ENCODE measurements around the gene VGLL4.
A peak's percentile ranks its signal among the peaks of the same experiment; 100 is the strongest.

The VGLL4 gene

DNA sequence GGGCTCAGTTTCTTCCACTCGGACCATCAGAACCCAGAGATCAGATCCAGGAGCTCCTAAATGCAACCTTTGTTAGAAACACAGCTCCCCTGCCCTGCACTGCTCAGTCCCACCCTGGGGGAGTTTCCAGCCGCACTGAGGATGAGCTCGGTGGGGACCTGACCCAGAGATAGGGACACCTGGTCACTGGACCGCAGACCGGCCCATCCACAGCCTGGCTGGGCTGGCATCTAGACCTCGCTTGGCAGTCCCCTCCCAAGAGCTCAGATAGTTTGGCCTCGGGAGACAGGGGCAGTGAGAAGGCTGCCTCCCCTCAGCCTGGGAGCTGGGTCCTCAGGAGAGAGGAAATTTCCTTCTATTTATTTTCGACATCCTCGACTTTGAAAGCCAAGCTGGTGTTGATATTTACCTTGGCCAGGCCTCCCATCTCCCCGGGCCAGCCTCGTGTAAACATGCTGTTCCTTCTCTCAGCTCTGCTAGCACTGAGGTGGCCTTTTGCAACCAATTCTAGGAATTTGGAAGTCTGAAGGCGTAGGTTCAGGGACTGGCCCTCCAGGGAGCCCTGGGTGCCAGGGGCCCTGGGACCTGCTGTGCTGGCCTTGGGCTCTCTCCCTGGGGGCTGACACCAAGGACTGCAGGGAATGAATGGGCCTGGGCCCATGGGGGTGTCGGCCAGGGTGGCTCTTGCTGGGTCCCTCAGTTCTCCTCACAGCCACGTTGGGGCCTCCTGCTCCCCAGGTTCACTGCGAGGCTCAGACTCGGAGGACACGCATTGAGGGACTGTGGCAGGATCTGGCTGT lies 90.1 kb downstream of the VGLL4 start:
- no peak for FAIRE-seq
- no peak for TF ChIP-seq POLR2A (IDR thresholded peaks at IDR 0.05; ENCODE audit: low read depth, low read length)
- no peak for DNase-seq (ENCODE audit: insufficient read length, low spot score)

DNA sequence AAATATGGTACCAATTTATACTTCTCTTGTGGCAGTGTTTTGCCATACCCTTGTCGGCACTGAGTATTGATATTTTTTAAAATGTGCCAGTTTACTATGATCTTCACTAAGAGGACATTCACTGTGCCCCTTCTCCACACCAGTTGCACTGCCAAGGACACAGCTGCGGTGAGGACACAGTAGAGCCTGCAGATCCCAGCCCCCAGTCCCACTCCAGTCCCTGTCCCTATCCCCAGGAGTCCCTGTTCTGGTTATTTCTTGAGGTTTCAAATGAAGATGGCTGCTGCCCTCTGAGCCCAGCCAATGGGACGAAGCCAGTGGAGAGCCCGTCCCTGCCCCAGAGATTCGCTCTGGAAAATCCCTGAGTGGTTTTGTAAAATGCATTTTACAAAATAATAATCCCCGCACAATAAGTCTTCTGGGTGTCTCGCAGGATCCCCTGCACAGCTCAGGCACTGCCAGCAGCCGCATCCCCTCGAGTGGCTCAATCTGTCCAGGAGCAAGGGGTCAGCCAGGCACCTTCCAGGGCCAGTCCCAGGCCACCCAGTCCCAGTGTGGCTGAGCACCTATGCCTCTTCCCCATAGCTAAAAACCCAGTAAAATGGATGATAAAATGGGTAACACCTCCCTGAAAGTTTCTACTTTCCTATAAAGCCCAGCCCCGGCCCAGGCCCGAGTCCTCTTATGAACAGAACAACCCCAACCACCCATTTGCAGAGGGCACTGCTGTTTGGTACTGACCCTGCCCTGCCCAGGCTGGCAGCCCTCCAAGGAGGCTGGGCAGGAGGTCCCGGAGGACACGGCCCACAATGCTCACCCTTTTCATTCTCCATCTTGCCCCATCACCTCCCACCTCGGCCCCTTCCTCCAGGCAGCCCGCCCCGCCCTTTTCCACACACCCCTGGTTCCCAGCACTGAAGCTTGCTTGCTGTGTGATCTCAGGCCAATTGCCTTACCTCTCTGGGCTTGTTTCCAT lies 91.1 kb downstream of the VGLL4 start:
- no peak for DNase-seq (ENCODE audit: insufficient read length, low spot score)
- FAIRE-seq: no peak
- TF ChIP-seq POLR2A (IDR thresholded peaks at IDR 0.05; ENCODE audit: low read depth, low read length): no peak

- FAIRE-seq (no peak), DNase-seq (ENCODE audit: insufficient read length, low spot score) (no peak)
- no peak for TF ChIP-seq POLR2A (IDR thresholded peaks at IDR 0.05; ENCODE audit: low read depth, low read length)
Observed at GRCh38 chr3:11551036-11551435, 92.7 kb downstream of the VGLL4 start.

GRCh38 chr3:11549580-11550140 lies 94.1 kb downstream of the VGLL4 start:
- FAIRE-seq: no peak
- no peak for TF ChIP-seq POLR2A (IDR thresholded peaks at IDR 0.05; ENCODE audit: low read depth, low read length)
- no peak for DNase-seq (ENCODE audit: insufficient read length, low spot score)

DNA sequence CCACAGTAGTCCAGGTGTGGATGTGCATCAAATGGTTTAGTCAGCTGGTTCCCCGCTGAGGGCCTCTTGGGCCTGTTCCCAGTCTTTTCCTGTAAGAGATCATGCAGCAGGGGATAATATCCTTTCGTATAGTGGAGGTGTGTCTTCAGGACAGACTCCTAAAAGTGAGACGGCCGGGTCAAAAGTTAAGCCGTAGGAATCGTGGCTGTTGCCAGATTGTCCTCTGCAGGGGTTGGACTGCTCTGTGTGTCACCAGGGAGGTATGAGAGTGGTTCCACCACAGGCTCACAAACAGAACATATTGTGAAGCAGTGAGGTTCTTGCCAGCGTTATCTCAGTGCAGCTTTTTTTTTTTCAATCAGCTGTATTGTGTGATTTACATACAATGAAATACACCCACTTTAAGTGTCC lies 95.0 kb downstream of the VGLL4 start:
- FAIRE-seq (peak; percentile 97), DNase-seq (ENCODE audit: insufficient read length, low spot score) (peak; percentile 69)
- no peak for TF ChIP-seq POLR2A (IDR thresholded peaks at IDR 0.05; ENCODE audit: low read depth, low read length)

GRCh38 chr3:11547498-11547897 lies 96.2 kb downstream of the VGLL4 start:
- FAIRE-seq (no peak), DNase-seq (ENCODE audit: insufficient read length, low spot score) (no peak)
- no peak for TF ChIP-seq POLR2A (IDR thresholded peaks at IDR 0.05; ENCODE audit: low read depth, low read length)

DNA sequence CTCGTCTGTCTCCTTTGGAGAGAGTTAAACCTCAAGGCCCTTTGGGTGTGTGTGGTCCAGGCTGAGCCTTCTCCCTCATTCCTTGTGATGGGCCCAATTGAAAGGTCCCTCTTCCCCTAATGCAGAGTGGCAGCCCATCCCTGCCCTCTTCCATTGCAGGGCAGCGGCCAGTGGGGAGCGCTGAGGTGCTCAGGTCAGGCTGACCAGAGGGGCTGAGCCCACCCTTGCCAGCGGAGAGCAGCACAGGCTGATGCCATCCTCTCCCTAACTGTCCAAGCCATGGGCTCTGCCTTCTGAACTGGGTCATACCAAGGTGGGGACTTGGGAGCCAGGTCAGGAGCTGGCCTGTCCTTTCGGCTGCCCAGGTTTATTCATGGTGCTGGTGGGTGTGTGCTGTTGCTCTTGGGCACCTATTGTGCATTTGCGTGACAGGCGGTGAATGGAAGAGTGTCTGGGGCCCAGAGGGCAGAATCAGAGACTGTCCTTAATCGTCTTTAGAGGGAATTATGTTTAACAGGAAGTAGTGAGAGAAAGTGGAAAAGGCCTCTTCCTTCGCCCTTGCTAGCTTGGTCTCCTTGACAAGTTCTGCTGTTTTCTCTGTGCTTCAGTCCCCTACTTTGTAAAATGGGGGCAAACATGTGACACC lies 96.9 kb downstream of the VGLL4 start:
- DNase-seq (ENCODE audit: insufficient read length, low spot score) (no peak), FAIRE-seq (no peak)
- no peak for TF ChIP-seq POLR2A (IDR thresholded peaks at IDR 0.05; ENCODE audit: low read depth, low read length)

DNA sequence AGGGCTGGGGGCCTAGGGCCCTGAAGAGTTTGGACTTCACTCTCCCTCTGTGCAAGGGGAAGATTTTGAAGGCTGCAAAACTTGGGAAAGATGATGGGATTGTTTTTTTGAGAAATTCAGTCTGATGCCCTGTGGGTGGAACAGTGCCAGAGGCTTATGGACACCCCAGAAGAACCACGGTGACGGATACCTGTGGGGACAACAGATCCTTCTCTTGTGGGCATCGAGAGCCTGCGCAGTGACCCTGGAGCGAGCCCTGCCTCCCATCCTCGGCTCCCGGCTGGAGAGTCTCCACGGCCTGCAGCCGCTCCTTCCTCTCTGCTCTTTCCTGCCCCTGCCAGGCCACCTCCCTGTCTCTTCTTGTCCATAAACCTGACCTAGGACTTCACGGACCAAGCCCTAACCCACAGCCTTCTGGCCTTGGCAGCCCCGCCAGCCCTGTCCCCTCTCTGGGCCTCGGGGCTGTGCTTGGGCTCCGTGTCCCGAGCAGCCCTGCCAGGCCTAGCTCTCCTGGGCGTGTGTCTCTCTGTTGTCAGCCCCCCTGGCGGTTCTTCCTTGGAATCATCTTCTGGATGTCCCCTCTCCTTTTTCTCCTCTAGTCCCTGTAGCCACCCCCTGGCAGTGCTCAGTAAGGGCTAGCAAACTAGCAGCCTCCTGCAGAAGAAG lies 98.4 kb downstream of the VGLL4 start:
- FAIRE-seq (no peak), DNase-seq (ENCODE audit: insufficient read length, low spot score) (no peak)
- TF ChIP-seq POLR2A (IDR thresholded peaks at IDR 0.05; ENCODE audit: low read depth, low read length): no peak

GRCh38 chr3:11544412-11545181 lies 99.1 kb downstream of the VGLL4 start:
- TF ChIP-seq POLR2A (IDR thresholded peaks at IDR 0.05; ENCODE audit: low read depth, low read length): no peak
- FAIRE-seq: no peak
- DNase-seq (ENCODE audit: insufficient read length, low spot score): no peak

GRCh38 chr3:11543948-11544387 lies 99.7 kb downstream of the VGLL4 start:
- FAIRE-seq (no peak), DNase-seq (ENCODE audit: insufficient read length, low spot score) (no peak)

DNA sequence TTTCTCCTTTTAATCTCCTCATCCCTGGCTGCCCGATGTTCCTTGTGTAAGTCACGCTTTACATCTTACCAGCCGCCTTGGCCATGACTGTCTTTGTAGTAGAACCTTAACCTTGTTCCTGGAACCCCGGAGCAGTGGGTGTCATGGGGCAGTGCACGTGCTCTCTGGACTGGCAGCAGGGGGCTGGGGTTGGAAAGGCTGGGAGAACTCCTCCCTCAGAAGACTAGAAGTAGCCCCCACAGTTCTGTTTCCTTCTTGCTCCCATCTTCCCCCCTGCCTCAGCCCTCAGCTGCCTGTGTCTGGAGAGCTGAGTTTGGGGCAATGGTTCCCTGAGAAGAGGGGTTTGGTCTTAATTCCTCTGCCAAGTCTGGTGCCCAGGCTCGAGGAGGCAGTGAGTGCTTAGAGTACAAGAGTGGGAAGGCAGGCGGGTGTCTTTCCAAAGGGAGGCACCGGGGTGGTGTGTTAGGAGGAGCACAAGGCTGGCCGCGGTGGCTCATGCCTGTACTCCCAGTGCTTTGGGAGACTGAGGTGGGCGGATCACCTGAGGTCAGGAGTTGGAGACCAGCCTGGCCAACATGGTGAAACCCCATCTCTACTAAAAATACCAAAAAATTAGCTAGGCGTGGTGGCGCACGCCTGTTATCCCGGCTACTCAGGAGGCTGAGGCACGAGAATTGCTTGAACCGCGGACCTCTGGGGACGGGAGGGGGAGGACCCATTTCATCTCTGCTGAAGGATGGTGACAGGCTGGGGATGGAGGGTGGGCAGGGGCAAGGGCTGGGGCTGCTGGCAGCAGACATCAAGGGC lies 100.4 kb downstream of the VGLL4 start:
- no peak for TF ChIP-seq POLR2A (IDR thresholded peaks at IDR 0.05; ENCODE audit: low read depth, low read length)
- FAIRE-seq (no peak), DNase-seq (ENCODE audit: insufficient read length, low spot score) (no peak)

More at GRCh38 chr3:11543948-11544387, 99.7 kb downstream of the VGLL4 start:
- TF ChIP-seq POLR2A (IDR thresholded peaks at IDR 0.05; ENCODE audit: low read depth, low read length): no peak

DNA sequence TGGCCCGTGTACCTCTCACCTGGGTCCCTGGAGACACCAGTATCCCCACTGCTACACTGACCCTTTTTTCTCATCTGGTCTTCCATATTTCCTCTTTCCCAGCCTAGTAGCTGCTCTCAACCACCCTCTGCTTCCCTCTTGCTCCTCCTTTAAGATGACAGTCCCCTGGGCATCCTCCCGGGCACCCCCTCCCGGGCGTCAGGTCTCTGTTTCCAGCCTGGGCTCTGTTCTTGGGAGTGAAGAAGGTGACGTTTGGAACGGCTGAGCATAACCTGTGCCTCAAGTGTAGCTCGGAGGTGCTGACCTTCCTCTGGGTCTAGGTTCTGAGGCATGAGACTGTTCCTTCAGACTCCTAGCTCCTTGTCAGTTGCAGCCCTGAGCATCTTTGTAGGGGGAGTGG lies 101.2 kb downstream of the VGLL4 start:
- no peak for TF ChIP-seq POLR2A (IDR thresholded peaks at IDR 0.05; ENCODE audit: low read depth, low read length)
- FAIRE-seq (no peak), DNase-seq (ENCODE audit: insufficient read length, low spot score) (no peak)
